NT2/D1 (cell line): ENCODE data around the gene SLC17A8.
A peak's percentile ranks its signal among the peaks of the same experiment; 100 is the strongest.

Experiments used
- DNase-seq: peaks from one replicate; pipeline ENCODE4 v3.0.0-alpha.2; 2011; ENCODE audit warnings: low read depth, low spot score
- H3K27me3 ChIP-seq: 2 replicates; pipeline ENCODE4 v1.6.0; 2011; ENCODE audit warnings: mild to moderate bottlenecking; ENCODE audit not compliant: insufficient read length, insufficient read depth
- H3K36me3 ChIP-seq: 2 replicates; pipeline ENCODE4 v1.6.1; 2011; ENCODE audit warnings: mild to moderate bottlenecking, low read length, mixed read lengths; ENCODE audit not compliant: insufficient read depth, insufficient read length
- H3K4me1 ChIP-seq: 2 replicates; pipeline ENCODE4 v1.5.1; 2011; ENCODE audit not compliant: insufficient read depth, insufficient read length
- H3K4me3 ChIP-seq: 2 replicates; pipeline ENCODE4 v1.5.1; 2011; ENCODE audit warnings: low read depth; ENCODE audit not compliant: insufficient read length
- H3K9ac ChIP-seq: 2 replicates; pipeline ENCODE4 v1.6.0; 2011; ENCODE audit warnings: low read depth; ENCODE audit not compliant: insufficient read length
- H3K9me3 ChIP-seq: 2 replicates; pipeline ENCODE4 v1.5.1; 2011; ENCODE audit warnings: mild to moderate bottlenecking, low read length; ENCODE audit not compliant: insufficient read depth
- SUZ12 ChIP-seq: IDR thresholded peaks from 2 replicates; pipeline ENCODE4 v1.6.1; 2011; ENCODE audit not compliant: insufficient read length, insufficient read depth; ENCODE audit errors: extremely low read depth
- YY1 ChIP-seq: IDR thresholded peaks from 2 replicates; pipeline ENCODE4 v1.6.1; 2011; ENCODE audit not compliant: insufficient read length, insufficient read depth
- ZNF274 ChIP-seq: IDR thresholded peaks from 2 replicates; pipeline ENCODE4 v1.6.1; 2011; ENCODE audit warnings: mild to moderate bottlenecking, low read depth, low read length

SLC17A8 gene

GRCh38 chr12:100346660-100347059, 10.2 kb upstream of the SLC17A8 start:
- Histone ChIP-seq H3K9ac (no peak overlapping the region), H3K27me3 (no peaks in the 10 kb centered on the region), H3K4me3 (no peak overlapping the region), H3K36me3 (no peaks in the 10 kb centered on the region), H3K4me1 (peaks cover 2% of the 10 kb centered on the region), H3K9me3 (no peaks in the 10 kb centered on the region)
- no peak for TF ChIP-seq SUZ12
- TF ChIP-seq YY1 = no peak
- no peak for TF ChIP-seq ZNF274
- no peak for DNase-seq

GRCh38 chr12:100348657-100349454, 8.0 kb upstream of the SLC17A8 start:
- Histone ChIP-seq H3K9me3 (no peaks in the 10 kb centered on the region), H3K4me1 (peaks cover 2% of the 10 kb centered on the region)
- DNase-seq = peak; percentile 22

DNA sequence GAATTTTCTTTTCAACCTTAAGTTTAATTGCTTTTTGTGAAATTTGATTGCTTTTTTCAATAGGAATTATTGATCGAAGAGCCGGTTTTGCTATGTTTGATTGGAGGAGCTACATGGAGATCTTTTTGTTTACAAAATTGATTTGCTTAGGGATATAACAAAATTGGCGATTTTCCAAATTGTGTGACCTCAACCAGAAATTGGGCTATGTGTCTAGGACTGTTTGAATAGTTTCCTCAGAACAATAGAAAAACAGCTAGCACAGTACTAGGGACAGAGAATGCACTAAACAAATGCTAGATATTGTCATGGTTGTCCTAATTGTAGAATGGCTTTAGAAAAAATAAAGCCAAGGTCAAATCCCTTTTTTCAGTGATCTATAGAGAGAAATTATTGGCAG, 2.4 kb downstream of the SLC17A8 start:
- H3K4me1 ChIP-seq = peaks cover 3% of the 10 kb centered on the region
- no peak for DNase-seq
- peaks cover 13% of the 10 kb centered on the region for H3K27me3 ChIP-seq
- no peaks in the 10 kb centered on the region for H3K36me3 ChIP-seq
- no peak for TF ChIP-seq YY1
- TF ChIP-seq ZNF274 = no peak
- TF ChIP-seq SUZ12 = no peak
- H3K9ac ChIP-seq = no peak overlapping the region
- no peaks in the 10 kb centered on the region for H3K9me3 ChIP-seq
- H3K4me3 ChIP-seq = no peak overlapping the region

More at GRCh38 chr12:100348657-100349454, 8.0 kb upstream of the SLC17A8 start:
- Histone ChIP-seq H3K4me3 (no peak overlapping the region), H3K9ac (no peak overlapping the region), H3K36me3 (no peaks in the 10 kb centered on the region), H3K27me3 (no peaks in the 10 kb centered on the region)
- TF ChIP-seq ZNF274 = no peak
- no peak for TF ChIP-seq YY1
- no peak for TF ChIP-seq SUZ12

GRCh38 chr12:100359822-100360221, 2.9 kb downstream of the SLC17A8 start:
- Histone ChIP-seq H3K4me1 (peaks cover 3% of the 10 kb centered on the region), H3K4me3 (no peak overlapping the region), H3K9ac (no peak overlapping the region), H3K27me3 (peaks cover 13% of the 10 kb centered on the region), H3K36me3 (no peaks in the 10 kb centered on the region), H3K9me3 (no peaks in the 10 kb centered on the region)
- no peak for DNase-seq
- no peak for TF ChIP-seq YY1
- TF ChIP-seq ZNF274 = no peak
- TF ChIP-seq SUZ12 = no peak

DNA sequence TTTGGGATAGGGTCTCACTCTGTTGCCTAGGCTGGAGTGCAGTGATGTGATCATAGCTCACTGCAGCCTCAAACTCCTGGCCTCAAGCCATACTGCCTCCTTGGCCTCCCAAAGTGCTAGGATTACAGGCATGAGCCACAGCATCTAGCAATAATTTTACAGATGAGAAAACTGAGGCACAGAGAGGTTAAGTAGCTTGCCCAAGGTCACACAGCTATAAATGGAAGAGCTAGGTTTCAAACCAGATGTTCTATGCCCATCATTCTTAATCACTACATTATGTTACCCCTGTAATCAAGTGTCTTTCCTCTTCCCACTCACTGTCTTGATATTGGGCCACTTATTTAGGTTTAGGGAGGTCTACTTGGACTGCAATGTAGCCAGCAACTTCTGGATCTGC, 3.6 kb downstream of the SLC17A8 start:
- H3K27me3 ChIP-seq = peaks cover 13% of the 10 kb centered on the region
- H3K4me3 ChIP-seq = no peak overlapping the region

GRCh38 chr12:100364324-100364723, 7.5 kb downstream of the SLC17A8 start:
- peaks cover 33% of the 10 kb centered on the region for H3K27me3 ChIP-seq
- peaks cover 2% of the 10 kb centered on the region; the same call in 1 of the 2 replicates for H3K9me3 ChIP-seq
- no peaks in the 10 kb centered on the region for H3K36me3 ChIP-seq
- no peak overlapping the region for H3K4me3 ChIP-seq
- H3K4me1 ChIP-seq = peaks cover 3% of the 10 kb centered on the region
- DNase-seq = no peak
- TF ChIP-seq SUZ12 (no peak), YY1 (no peak), ZNF274 (no peak)
- no peak overlapping the region for H3K9ac ChIP-seq

More for the DNA sequence above, 3.6 kb downstream of the SLC17A8 start:
- Histone ChIP-seq H3K4me1 (peaks cover 3% of the 10 kb centered on the region), H3K9me3 (no peaks in the 10 kb centered on the region), H3K36me3 (no peaks in the 10 kb centered on the region), H3K9ac (no peak overlapping the region)
- TF ChIP-seq ZNF274 = no peak
- TF ChIP-seq SUZ12 = no peak
- TF ChIP-seq YY1 = no peak
- DNase-seq = no peak

- no peak for DNase-seq
- TF ChIP-seq SUZ12 (no peak), YY1 (no peak), ZNF274 (no peak)
- Histone ChIP-seq H3K36me3 (no peaks in the 10 kb centered on the region), H3K4me3 (no peak overlapping the region), H3K27me3 (peaks cover 39% of the 10 kb centered on the region), H3K9ac (no peak overlapping the region), H3K4me1 (peaks cover 3% of the 10 kb centered on the region), H3K9me3 (peaks cover 8% of the 10 kb centered on the region; the same call in 1 of the 2 replicates)
These were observed 8.5 kb downstream of the SLC17A8 start for GRCh38 chr12:100365411-100365810.
